AG09319 (cell line): Measurements from ENCODE around the gene SLC25A12.
"Not testable (repeated sequence)": the region's sequence is repeated elsewhere in the genome, so short reads cannot be mapped to it uniquely, and the experiment has no call there.

Source experiments
- DNase-seq: peaks from one replicate; pipeline ENCODE4 v3.0.0-alpha.2; 2010; ENCODE audit warnings: low read depth; ENCODE audit errors: extremely low read depth
- TF ChIP-seq, protein P1 (sequence below): IDR thresholded peaks from 2 replicates; pipeline ENCODE4 v1.5.1; 2011; ENCODE audit warnings: low read depth, mild to moderate bottlenecking, inconsistent platforms, low read length, moderate library complexity

Gene SLC25A12

DNA sequence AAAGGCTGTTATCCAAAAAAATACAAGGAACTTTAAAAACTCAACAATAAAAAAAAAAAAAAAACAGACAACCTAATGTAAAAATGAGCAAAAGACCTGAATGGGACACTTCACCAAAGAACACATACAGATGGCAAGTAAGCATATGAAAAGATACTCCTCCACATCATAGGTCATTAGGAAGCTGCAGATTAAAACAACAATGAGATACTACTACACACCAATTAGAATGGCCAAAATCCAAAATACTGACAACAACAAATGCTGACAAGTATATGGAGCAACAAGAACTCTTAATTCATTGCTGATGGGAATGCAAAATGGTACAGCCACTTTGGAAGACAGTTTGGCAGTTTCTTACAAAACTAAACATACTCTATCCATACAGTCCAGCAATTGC lies 122.6 kb downstream of the SLC25A12 start:
- no peak for DNase-seq
- TF ChIP-seq, protein P1, sequence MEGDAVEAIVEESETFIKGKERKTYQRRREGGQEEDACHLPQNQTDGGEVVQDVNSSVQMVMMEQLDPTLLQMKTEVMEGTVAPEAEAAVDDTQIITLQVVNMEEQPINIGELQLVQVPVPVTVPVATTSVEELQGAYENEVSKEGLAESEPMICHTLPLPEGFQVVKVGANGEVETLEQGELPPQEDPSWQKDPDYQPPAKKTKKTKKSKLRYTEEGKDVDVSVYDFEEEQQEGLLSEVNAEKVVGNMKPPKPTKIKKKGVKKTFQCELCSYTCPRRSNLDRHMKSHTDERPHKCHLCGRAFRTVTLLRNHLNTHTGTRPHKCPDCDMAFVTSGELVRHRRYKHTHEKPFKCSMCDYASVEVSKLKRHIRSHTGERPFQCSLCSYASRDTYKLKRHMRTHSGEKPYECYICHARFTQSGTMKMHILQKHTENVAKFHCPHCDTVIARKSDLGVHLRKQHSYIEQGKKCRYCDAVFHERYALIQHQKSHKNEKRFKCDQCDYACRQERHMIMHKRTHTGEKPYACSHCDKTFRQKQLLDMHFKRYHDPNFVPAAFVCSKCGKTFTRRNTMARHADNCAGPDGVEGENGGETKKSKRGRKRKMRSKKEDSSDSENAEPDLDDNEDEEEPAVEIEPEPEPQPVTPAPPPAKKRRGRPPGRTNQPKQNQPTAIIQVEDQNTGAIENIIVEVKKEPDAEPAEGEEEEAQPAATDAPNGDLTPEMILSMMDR: no peak

DNA sequence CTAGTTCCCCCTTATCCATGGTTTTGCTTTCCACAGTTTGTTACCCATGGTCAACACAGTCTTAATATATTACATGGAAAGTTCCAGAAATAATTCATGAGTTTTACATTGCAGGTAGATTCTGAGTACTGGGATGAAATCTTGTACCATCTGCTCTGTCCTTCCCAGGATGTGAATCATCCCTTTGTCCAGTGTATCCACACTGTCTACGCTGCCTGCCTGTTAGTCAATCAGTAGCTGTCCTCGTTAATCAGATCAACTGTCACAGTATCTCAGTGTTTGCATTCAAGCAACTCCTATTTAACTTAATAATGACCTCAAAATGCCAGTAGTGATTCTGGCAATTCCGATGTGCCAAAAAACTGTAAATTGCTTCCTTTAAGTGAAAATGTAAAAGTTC lies 130.4 kb downstream of the SLC25A12 start:
- TF ChIP-seq, protein P1: no peak
- DNase-seq: no peak

DNA sequence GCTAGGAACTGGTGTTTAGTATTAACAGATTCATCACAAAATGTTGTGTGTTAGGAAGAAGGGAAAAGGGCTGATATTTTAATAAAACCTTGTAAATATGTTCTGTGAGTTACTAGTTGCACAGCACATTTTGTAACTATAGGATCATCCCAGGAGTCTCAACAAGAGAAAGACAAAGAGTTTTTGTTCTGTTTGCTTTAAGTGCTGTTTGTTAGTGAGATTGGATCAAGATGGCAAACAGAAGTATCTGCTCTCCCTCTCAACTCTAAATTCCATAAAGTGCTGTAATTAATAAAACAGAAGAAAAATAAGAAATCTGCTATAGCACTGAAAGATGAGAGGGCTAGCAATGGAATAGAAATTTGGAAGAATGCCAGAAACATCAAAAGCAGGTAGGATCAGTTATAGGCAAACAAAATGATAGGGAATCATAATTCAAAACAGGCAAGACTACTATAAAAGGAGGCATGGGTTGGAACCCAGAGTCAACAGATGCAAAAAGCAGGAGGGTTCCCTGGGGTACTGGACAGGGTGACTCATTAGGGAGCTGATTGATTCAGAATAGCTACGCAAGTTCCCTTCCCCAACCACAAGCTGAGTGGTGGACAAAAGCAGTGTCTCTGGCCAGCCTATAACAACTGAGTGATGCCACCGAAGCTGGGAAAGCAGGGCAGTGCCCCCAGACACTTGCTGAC lies 131.0 kb downstream of the SLC25A12 start:
- TF ChIP-seq, protein P1: no peak
- no peak for DNase-seq

DNA sequence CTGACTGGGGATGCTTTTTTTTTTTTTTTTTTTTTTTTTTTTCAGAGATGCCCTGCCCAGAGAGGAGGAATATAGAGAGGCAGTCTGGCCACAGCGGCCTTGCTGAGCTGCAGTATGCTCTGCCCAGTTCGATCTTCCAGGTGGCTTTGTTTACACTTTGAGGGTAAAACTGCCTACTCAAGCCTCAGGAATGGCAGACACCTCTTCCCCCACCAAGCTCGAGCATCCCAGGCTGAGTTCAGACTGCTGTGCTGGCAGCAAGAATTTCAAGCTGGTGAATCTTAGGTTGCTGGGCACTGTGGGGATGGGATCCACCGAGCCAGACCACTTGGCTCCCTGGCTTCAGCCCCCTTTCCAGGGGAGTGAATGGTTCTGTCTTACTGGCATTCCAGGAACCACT lies 132.9 kb downstream of the SLC25A12 start:
- not testable (repeated sequence) for DNase-seq

DNA sequence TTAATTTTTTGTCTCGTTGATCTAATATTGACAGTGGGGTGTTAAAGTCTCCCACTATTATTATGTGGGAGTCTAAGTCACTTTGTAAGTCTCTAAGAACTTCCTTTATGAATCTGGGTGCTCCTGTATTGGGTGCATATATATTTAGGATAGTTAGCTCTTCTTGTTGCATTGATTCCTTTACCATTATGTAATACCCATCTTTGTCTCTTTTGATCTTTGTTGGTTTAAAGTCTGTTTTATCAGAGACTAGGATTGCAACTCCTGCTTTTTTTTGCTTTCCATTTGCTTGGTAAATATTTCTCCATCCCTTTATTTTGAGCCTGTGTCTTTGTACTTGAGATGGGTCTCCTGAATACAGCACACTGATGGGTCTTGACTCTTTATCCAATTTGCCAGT lies 135.3 kb downstream of the SLC25A12 start:
- DNase-seq: not testable (repeated sequence)

DNA sequence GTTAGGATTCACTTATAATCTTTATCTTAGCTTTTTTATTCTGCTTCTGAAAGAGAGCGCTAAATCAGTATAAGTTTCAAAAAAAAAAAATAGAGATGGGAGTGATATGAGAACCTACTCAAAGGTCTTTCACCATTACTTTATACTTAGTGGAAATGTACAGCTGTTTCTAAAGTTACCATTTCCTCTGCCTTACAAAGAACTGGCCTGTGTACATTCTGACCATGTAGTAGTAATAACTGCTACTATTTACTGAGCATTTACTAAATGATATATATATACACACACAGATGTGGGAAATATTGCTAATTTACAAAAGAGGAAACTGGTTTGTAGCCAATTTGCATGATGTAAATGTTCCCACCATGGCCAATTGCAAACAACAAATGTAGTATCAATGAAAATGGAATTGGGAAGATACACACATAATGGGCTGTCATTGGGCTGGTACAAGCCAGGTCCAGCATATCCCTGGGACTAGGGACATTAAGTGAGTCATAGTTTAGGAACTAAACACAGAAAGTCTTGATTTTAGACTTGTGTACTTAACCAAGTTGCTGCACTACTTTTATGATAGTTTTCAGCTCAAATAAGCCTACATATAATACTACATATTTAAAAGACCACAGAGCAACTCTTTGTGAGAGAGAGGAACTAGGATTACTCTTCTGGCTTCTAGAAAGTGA lies 139.6 kb downstream of the SLC25A12 start:
- no peak for DNase-seq
- TF ChIP-seq, protein P1: no peak

DNA sequence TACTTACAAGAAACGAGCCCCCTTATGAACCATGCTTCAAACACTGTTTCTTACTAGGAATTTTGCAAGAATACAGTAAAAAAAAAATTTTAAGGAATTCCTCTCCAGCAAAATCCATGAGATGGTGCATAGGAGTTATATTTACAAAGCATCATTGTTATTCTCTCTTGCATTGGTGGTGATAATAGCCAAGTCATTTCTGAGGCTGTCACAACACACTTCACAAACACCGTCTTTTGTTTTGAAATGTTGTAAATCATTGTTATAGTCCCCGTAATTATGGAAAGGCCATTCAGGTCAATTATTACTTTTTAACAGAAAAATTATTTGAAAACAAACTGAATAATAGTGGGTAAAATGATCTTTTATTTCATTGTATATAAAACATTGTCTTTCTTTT lies 146.7 kb downstream of the SLC25A12 start:
- TF ChIP-seq, protein P1: no peak
- DNase-seq: no peak

DNA sequence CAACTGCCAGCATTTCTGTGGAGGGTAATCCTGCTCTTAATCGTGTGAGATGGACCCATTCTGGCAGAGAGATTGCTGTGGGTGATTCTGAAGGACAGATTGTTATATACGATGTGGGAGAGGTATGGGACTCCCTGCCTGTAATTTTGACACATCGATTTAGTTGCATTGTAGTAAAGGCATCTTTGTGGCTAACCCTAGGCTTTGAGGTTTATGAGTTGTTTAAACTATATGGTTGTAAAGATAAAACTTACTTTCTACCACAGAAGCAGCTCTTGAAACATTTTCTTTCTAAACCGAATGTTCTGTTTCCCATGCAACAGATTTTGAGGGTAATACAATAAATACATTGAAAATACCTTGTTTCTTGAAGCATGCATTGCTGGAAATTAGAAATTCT lies 148.2 kb downstream of the SLC25A12 start:
- TF ChIP-seq, protein P1: no peak

More for the DNA sequence above, 148.2 kb downstream of the SLC25A12 start:
- no peak for DNase-seq
